NB4 (cell line): ENCODE data around the gene STARD10.

Source experiments
- CTCF ChIP-seq: IDR thresholded peaks from one replicate; pipeline ENCODE4 v1.5.1; 2012; ENCODE audit warnings: low read depth, low read length
- MAX ChIP-seq: IDR thresholded peaks from 2 replicates; pipeline ENCODE4 v1.6.1; 2011; ENCODE audit warnings: low read depth, low read length
- POLR2A ChIP-seq: IDR thresholded peaks from 2 replicates; pipeline ENCODE4 v1.6.1; 2011; ENCODE audit warnings: mild to moderate bottlenecking; ENCODE audit not compliant: insufficient read length; ENCODE audit errors: extremely low read depth

GRCh38 chr11:72821920-72822799, 28.3 kb upstream of the STARD10 start:
- TF ChIP-seq CTCF, result no peak
- no peak for TF ChIP-seq POLR2A
- no peak for TF ChIP-seq MAX
